Measurements from ENCODE around the gene PCDH9. TPM values are rescaled to one million over a fixed set of nuclear protein-coding genes. Genes with fewer than 3 reads are reported as not detected.

The PCDH9 gene
- total and polyA plus RNA-seq, 10 of the 15 experiments (the other 5 are each of a cell fraction or from before 2014, with no cell fraction given) = 0.02 to 2.3 (median 0.05) TPM; not detected in 1

GRCh38 chr13:66859078-66859477, 371.1 kb downstream of the PCDH9 start (continued):
- no peak for TF ChIP-seq KLF5 (IDR thresholded peaks at IDR 0.05; ENCODE audit: partially characterized antibody)
- no peak for TF ChIP-seq CBFB (IDR thresholded peaks at IDR 0.05; ENCODE audit: low read depth)
- no peak for TF ChIP-seq MYB (IDR thresholded peaks at IDR 0.05; ENCODE audit: borderline replicate concordance, low read depth, low read length)
- no peak for TF ChIP-seq CHD4 (IDR thresholded peaks at IDR 0.05)
- no peak for TF ChIP-seq NFYA (IDR thresholded peaks at IDR 0.05; ENCODE audit: borderline replicate concordance, low read depth, low read length)
- TF ChIP-seq CUX1 (IDR thresholded peaks at IDR 0.05; ENCODE audit: insufficient replicate concordance, low read depth, low read length) = no peak
- TF ChIP-seq SMARCA5 (IDR thresholded peaks at IDR 0.05) = no peak
- no peak for TF ChIP-seq POLR2AphosphoS5 (IDR thresholded peaks at IDR 0.05; ENCODE audit: low read length)
- TF ChIP-seq RUNX3 (IDR thresholded peaks at IDR 0.05; ENCODE audit: low read length) = no peak

GRCh38 chr13:66858163-66858562, 372.0 kb downstream of the PCDH9 start:
- ChIA-PET POLR2A (no interaction called here), CTCF (interaction anchor here (0.7 kb wide), 1 partner anchor 27 kb away, joined by 3 read pairs; no protein-coding TSS in a partner anchor), RAD21 (ENCODE audit: unreplicated experiment) (no interaction called here), SMC1A (ENCODE audit: uncharacterized antibody, unreplicated experiment) (no interaction called here)
- WGBS (ENCODE audit: insufficient coverage, insufficient replicate concordance, low lambda C conversion rate, missing lambda C conversion rate) = 0% methylated on average over 3 of the region's 3 CpGs
- Histone ChIP-seq H3K79me2 (ENCODE audit: control insufficient read depth, insufficient read depth, low read length) (no peaks in the 10 kb centered on the region), H2AFZ (ENCODE audit: control insufficient read depth, low read depth, low read length) (no peak overlapping the region), H3K9ac (ENCODE audit: control insufficient read depth, insufficient read depth, low read length) (no peak overlapping the region), H3K9me3 (replicated peaks; ENCODE audit: control insufficient read depth, insufficient read depth, low read length) (no peaks in the 10 kb centered on the region), H3K27me3 (replicated peaks in 1 of 2; ENCODE audit: control insufficient read depth in 2 of 2, insufficient read depth in 2 of 2, low read length in 1 of 2) (no peaks in the 10 kb centered on the region), H3K4me2 (ENCODE audit: control insufficient read depth, insufficient read depth) (no peak overlapping the region), H3K4me3 (no peak overlapping the region), H4K20me1 (ENCODE audit: control insufficient read depth, insufficient read depth) (no peaks in the 10 kb centered on the region), H3K4me1 (ENCODE audit: control insufficient read depth, insufficient read depth, low read length) (no peaks in the 10 kb centered on the region), H3K36me3 (ENCODE audit: control insufficient read depth in 2 of 2, insufficient read depth in 2 of 2, low read length in 1 of 2) (no peaks in the 10 kb centered on the region), H3K27ac (ENCODE audit: control insufficient read depth, insufficient read depth) (no peak overlapping the region)
- DNase-seq (ENCODE audit: low read depth, low spot score) (no peak), FAIRE-seq (no peak), ATAC-seq (no peak)
- intact Hi-C loops (cut with micrococcal nuclease; ENCODE audit: unreplicated experiment) = no loop called here
- in situ Hi-C loops (cut with MboI) = no loop called here
- TF ChIP-seq BACH1 (IDR thresholded peaks at IDR 0.05; ENCODE audit: borderline replicate concordance) = no peak
- TF ChIP-seq SPI1 (IDR thresholded peaks at IDR 0.05; ENCODE audit: borderline replicate concordance, insufficient read depth, low read depth, low read length) = no peak
- TF ChIP-seq STAT1 (conservative IDR thresholded peaks at IDR 0.05) = no peak
- TF ChIP-seq RELA (IDR thresholded peaks at IDR 0.05; ENCODE audit: borderline replicate concordance, partially characterized antibody) = no peak
- BruUV-seq (replicated peaks) = no TSS peak
